Tibial nerve (tissue), 4 donors: Measurements from ENCODE around the gene RNF157. TPM values are rescaled to one million over a fixed set of nuclear protein-coding genes. Genes with fewer than 3 reads are reported as not detected.
A peak's percentile ranks its signal among the peaks of the same experiment; 100 is the strongest.

Experiments
- DNase-seq, 2 donors: peaks; one replicate each; pipeline ENCODE4 v3.0.0-alpha.2; 2019; ENCODE audit warnings: low spot score in 2 of 2
- H3K27ac ChIP-seq, 4 donors: fragments of 200-600 bp; sonication (generic) in 3 of 4; one replicate each; pipeline ENCODE4 v1.5.1; 2017 to 2019; ENCODE audit warnings: mild to moderate bottlenecking in 1 of 4
- H3K27me3 ChIP-seq, 2 donors: fragments of 200-600 bp; sonication (generic) in 1 of 2; one replicate each; pipeline versions ENCODE4 v1.5.1 to v1.6.0; 2017 to 2019
- H3K36me3 ChIP-seq, 3 donors: fragments of 200-600 bp; sonication (generic); one replicate each; pipeline ENCODE4 v1.5.1; 2018 to 2019
- H3K4me1 ChIP-seq, 4 donors: fragments of 200-600 bp; sonication (generic) in 3 of 4; one replicate each; pipeline ENCODE4 v1.5.1; 2017 to 2019
- H3K4me3 ChIP-seq, 4 donors: fragments of 200-600 bp; sonication (generic) in 3 of 4; one replicate each; pipeline ENCODE4 v1.5.1; 2017 to 2019; ENCODE audit warnings: mild to moderate bottlenecking in 1 of 4, moderate library complexity in 1 of 4
- H3K9me3 ChIP-seq, 4 donors: fragments of 200-600 bp; sonication (generic) in 3 of 4; one replicate each; pipeline ENCODE4 v1.5.1; 2017 to 2019
- EP300 ChIP-seq, 2 donors: sonication (generic); formaldehyde crosslinking; IDR thresholded peaks; one replicate each; pipeline ENCODE4 v1.6.1; 2017; ENCODE audit warnings: antibody characterized with exemption in 2 of 2, mild to moderate bottlenecking in 1 of 2
- POLR2A ChIP-seq, 2 donors: fragments of 450-650 bp; IDR thresholded peaks; one replicate each; pipeline ENCODE4 v1.6.1; 2017; ENCODE audit warnings: antibody characterized with exemption in 2 of 2, mild to moderate bottlenecking in 2 of 2, moderate library complexity in 2 of 2
- WGBS, 2 donors: methylation state at CpG; one replicate each; pipeline ENCODE4 v1.1.5; 2018; 5-methylcytosine and 5-hydroxymethylcytosine counted together
- total RNA-seq, 4 donors: library from RNA; depleted of rRNA; stranded (reverse); fragments of >200 nt; gene quantifications; one replicate each; pipeline ENCODE4 v1.1.0, GENCODE V29; 2016
- TF ChIP-seq, protein P1 (sequence below), 5 experiments: fragments of 200-600 bp in 3 of 5; fragments of 450-650 bp in 2 of 5; sonication (generic) in 3 of 5; IDR thresholded peaks; one replicate each; pipeline ENCODE4 v1.5.1; 2016 to 2019; ENCODE audit warnings: antibody characterized with exemption in 5 of 5, mild to moderate bottlenecking in 3 of 5, moderate library complexity in 2 of 5

Gene RNF157
- total RNA-seq, 4 donors from 2014 or later = 11.1 to 18.9 (median 15.2) TPM

DNA sequence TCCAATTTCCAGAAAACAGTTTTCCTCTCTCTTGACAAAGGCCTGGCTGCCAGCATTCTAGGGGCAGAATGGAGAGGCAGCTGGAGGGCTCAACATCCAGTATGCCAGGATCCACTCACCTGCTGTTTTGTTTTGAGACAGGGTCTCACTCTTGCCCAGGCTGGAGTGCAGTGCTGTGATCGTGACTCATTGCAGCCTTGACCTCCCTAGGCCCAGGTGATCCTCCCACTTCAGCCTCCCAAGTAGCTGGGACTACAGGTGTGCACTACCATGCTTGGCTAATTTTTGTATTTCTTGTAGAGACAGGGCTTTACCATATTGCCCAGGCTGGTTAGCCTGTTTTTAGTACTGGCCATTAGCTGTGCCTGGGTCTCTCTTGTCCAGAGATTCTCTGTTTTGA, 70.2 kb downstream of the RNF157 start:
- no peak overlapping the region for H3K4me3 ChIP-seq
- no peaks in the 10 kb centered on the region for H3K36me3 ChIP-seq
- no peak for DNase-seq
- H3K9me3 ChIP-seq = no peaks in the 10 kb centered on the region
- H3K4me1 ChIP-seq = peaks cover 0 to 21% (median 4%) of the 10 kb centered on the region in 4 donors
- no peaks in the 10 kb centered on the region for H3K27me3 ChIP-seq
- TF ChIP-seq, protein P1, sequence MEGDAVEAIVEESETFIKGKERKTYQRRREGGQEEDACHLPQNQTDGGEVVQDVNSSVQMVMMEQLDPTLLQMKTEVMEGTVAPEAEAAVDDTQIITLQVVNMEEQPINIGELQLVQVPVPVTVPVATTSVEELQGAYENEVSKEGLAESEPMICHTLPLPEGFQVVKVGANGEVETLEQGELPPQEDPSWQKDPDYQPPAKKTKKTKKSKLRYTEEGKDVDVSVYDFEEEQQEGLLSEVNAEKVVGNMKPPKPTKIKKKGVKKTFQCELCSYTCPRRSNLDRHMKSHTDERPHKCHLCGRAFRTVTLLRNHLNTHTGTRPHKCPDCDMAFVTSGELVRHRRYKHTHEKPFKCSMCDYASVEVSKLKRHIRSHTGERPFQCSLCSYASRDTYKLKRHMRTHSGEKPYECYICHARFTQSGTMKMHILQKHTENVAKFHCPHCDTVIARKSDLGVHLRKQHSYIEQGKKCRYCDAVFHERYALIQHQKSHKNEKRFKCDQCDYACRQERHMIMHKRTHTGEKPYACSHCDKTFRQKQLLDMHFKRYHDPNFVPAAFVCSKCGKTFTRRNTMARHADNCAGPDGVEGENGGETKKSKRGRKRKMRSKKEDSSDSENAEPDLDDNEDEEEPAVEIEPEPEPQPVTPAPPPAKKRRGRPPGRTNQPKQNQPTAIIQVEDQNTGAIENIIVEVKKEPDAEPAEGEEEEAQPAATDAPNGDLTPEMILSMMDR (IDR thresholded peaks at IDR 0.05) = no peak
- no peak for TF ChIP-seq POLR2A (IDR thresholded peaks at IDR 0.05)
- no peak for TF ChIP-seq EP300 (IDR thresholded peaks at IDR 0.05)
- 85 to 100% methylated on average over 1 of the region's 1 CpG for WGBS, 2 donors
- H3K27ac ChIP-seq = no peak overlapping the region

DNA sequence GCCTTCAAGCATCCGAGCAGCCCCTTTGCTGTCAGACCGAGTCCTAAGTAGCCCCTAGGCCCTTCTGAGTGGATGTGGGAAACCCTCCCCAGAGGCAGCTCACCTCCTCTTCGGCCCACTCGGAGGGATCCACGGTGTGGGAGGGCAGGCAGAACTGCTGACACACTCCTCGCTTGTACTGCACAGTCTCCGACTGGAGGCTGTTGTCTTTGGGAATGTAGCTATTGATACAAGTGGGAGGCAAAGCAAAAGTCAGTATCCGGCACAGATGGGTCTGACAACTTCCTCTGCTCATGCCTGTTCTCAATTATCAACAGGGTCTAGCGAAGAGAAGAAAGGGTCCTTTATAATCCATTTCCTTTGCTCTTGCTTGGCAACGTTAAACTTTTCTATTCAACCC, 73.4 kb downstream of the RNF157 start:
- no peaks in the 10 kb centered on the region for H3K27me3 ChIP-seq
- no peak for DNase-seq
- TF ChIP-seq EP300 (IDR thresholded peaks at IDR 0.05) = no peak
- TF ChIP-seq, protein P1 (IDR thresholded peaks at IDR 0.05) = no peak
- no peak for TF ChIP-seq POLR2A (IDR thresholded peaks at IDR 0.05)
- peaks cover 0 to 38% (median 4%) of the 10 kb centered on the region in 4 donors for H3K4me1 ChIP-seq
- H3K27ac ChIP-seq = peak overlapping the region in 2 of 4 donors; percentile 65 to 77
- no peak overlapping the region for H3K4me3 ChIP-seq
- 38 to 52% methylated on average over 10 of the region's 10 CpGs for WGBS, 2 donors
- H3K36me3 ChIP-seq = no peaks in the 10 kb centered on the region
- no peaks in the 10 kb centered on the region for H3K9me3 ChIP-seq

DNA sequence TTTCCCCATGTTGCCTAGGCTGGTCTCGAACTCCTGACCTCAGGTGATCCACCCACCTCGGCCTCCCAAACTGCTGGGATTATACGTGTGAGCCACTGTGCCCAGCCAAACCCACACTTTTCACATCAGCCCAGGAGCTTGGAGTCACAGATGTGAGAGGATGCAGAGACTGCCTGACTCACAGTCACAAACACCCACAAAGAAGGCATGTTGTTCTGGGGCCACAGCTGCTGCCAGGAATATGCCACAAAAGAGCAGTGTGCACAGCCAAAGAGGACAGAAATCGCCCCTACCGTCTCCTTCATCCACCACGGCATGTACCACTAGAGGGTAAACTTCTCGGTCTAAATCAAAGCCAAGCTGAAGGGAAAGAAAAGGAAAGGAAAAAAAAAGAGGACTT, 74.1 kb downstream of the RNF157 start:
- Histone ChIP-seq H3K27me3 (no peaks in the 10 kb centered on the region), H3K4me3 (no peak overlapping the region), H3K4me1 (peaks cover 0 to 38% (median 4%) of the 10 kb centered on the region in 4 donors), H3K36me3 (no peaks in the 10 kb centered on the region), H3K9me3 (no peaks in the 10 kb centered on the region), H3K27ac (peak overlapping the region in 2 of 4 donors; percentile 65 to 77)
- WGBS, 2 donors = 42 to 54% methylated on average over 7 of the region's 7 CpGs
- TF ChIP-seq POLR2A (IDR thresholded peaks at IDR 0.05) = no peak
- TF ChIP-seq, protein P1 (IDR thresholded peaks at IDR 0.05) = no peak
- peak in 1 of 2 donors; percentile 36 for TF ChIP-seq EP300 (IDR thresholded peaks at IDR 0.05)
- no peak for DNase-seq

DNA sequence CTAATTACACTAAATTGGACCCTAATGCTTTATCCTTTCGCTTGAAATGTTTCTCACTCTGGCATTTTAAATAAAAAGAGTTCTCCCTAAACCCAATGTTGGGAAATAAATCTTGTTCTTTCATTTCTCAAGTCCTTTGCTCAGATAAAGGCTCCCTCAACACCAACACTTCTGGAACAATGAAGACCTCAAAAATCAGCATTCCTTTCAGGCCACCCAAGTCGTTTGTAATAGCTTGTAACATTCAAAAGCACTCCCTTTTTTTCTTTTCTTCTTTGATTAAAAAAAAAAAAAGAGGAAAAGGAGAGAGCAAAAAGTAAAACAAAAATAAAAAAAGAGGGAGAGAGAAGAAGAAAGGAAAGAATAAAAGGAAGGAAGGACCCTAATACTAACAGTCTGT, 76.0 kb downstream of the RNF157 start:
- Histone ChIP-seq H3K27me3 (no peaks in the 10 kb centered on the region), H3K9me3 (no peaks in the 10 kb centered on the region), H3K27ac (peak overlapping the region in 2 of 4 donors; percentile 54 to 65), H3K4me1 (peaks cover 0 to 38% (median 4%) of the 10 kb centered on the region in 4 donors), H3K36me3 (peaks cover 0 to under 1% (median 0%) of the 10 kb centered on the region in 3 donors), H3K4me3 (no peak overlapping the region)
- no peak for DNase-seq
- 43 to 48% methylated on average over 2 of the region's 2 CpGs for WGBS, 2 donors
- TF ChIP-seq POLR2A (IDR thresholded peaks at IDR 0.05) (no peak), EP300 (IDR thresholded peaks at IDR 0.05) (no peak)
- TF ChIP-seq, protein P1 (IDR thresholded peaks at IDR 0.05) = no peak

DNA sequence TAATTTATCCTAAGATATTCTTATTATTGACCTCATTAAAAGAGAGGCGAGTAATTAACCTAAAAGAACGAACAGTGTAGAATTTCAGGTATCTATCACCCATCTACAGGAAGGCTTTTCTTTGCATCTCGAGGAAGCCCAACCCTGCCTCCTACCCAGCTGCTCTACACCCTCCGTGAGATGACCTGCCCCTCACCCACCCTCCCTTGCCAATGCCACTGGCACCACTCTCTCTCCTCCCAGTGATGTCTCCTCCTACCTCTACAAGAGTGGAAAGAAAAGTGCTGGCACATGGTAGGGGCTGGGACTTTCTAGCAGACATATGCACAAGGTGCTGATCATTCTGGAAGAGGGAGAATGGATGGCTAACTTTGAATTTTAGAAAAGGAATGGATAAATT, 76.4 kb downstream of the RNF157 start:
- WGBS, 2 donors = 76 to 77% methylated on average over 4 of the region's 4 CpGs
- H3K27me3 ChIP-seq = no peaks in the 10 kb centered on the region
- peaks cover 0 to 4% (median 0%) of the 10 kb centered on the region in 3 donors for H3K36me3 ChIP-seq
- peak overlapping the region in 2 of 4 donors; percentile 54 to 65 for H3K27ac ChIP-seq
- peaks cover 0 to 38% (median 4%) of the 10 kb centered on the region in 4 donors for H3K4me1 ChIP-seq
- no peak overlapping the region for H3K4me3 ChIP-seq
- no peak for TF ChIP-seq POLR2A (IDR thresholded peaks at IDR 0.05)
- TF ChIP-seq EP300 (IDR thresholded peaks at IDR 0.05) = no peak
- no peak for DNase-seq
- H3K9me3 ChIP-seq = no peaks in the 10 kb centered on the region
